Measurements from ENCODE around the gene PDXK.

DNA sequence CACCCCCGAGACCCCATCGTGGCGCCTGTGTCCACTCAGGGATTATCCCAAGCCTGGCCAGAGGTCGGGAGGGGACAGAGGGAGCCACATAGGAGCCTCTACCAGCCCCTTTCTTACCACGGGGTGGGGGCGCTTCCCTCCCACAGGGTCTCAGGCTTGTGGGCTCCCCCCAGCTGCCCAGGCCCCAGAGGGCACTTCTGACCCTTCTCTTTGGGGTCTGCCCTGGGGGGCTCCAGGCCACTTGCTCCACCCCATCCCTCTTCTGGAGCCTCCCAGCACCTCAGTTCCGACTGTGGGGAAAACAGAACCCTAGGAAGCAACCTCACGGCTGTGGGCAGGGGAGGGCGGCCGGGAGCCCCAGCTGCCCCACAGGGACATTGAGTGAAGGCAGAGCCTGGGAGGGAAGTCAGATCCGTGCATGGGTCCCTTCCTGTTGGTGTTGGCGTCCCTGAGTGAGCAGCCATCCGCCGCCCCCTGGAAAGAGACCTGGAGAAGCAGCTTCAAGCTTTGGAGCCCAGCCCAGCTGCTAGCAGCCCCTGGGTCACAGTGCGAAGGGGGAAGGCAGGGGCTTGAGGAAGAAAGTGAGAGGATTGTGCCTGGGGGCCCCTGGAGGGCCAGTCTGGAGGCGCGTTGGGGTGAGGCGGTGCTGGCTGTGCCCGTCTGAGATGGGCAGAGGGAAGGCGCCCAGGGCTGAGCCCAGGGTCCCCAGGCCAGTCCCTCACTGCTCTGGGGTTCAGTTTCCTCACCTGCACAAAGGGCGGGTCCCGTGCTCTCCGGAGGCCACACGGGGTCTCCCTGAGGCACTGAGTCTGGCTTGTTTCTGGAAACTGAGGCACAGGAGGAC lies 92.6 kb downstream of the PDXK start:
- TF ChIP-seq, protein P1, sequence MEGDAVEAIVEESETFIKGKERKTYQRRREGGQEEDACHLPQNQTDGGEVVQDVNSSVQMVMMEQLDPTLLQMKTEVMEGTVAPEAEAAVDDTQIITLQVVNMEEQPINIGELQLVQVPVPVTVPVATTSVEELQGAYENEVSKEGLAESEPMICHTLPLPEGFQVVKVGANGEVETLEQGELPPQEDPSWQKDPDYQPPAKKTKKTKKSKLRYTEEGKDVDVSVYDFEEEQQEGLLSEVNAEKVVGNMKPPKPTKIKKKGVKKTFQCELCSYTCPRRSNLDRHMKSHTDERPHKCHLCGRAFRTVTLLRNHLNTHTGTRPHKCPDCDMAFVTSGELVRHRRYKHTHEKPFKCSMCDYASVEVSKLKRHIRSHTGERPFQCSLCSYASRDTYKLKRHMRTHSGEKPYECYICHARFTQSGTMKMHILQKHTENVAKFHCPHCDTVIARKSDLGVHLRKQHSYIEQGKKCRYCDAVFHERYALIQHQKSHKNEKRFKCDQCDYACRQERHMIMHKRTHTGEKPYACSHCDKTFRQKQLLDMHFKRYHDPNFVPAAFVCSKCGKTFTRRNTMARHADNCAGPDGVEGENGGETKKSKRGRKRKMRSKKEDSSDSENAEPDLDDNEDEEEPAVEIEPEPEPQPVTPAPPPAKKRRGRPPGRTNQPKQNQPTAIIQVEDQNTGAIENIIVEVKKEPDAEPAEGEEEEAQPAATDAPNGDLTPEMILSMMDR (IDR thresholded peaks at IDR 0.05), result no peak
- TF ChIP-seq POLR2A (IDR thresholded peaks at IDR 0.05), result no peak
